ENCODE measurements around the gene MRPS15.
"Not testable (repeated sequence)": the region's sequence is repeated elsewhere in the genome, so short reads cannot be mapped to it uniquely, and the experiment has no call there.

MRPS15 gene

DNA sequence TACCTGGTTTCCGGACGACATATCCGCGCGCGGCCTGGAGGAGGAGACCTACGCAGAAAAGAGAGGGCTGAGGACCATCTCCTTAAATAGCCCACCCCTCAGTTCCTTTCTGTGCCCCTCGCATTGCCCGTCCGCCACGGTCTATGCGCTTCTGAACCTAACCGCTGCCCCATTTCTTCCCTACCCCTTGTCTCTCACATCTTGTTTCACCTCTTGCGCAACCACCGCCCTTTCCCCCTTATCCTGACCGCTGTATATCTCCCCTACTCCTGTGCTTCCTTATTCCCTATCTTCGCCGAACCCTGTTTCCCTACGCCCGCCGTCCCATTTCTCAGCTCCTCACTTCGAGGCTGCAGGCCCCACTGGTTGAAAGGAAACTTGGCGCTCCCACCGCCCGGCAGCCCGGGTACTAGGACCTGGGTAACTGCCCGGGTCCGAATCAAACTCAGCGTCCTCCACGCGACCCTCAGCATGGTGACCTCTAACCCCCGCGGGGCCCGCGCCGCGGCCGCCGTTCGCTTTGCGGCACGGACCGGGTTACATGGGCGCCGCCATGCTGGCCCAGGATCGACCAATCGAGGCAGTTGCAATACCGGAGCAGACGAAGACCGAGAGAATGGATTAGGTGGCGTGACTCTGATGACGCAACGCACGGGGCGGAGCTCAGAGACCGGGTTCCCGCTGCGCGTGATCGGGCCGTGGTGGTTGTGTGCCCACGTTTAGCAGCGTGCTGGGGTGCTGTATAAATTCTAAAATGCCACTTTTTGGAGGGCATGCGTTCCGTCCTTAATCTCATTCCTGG is at the start of gene MRPS15:
Gene MRPS15, minus strand, starts transcription at position 582 of the 802 bp plus-strand sequence. Its CDS starts 109 bp downstream, at position 473.
- DNase-seq = peak; percentile 97

GRCh38 chr1:36512842-36513241 is 48.7 kb upstream of the MRPS15 start:
- no peak for DNase-seq

GRCh38 chr1:36511804-36512798 is 47.9 kb upstream of the MRPS15 start:
- no peak for DNase-seq

DNA sequence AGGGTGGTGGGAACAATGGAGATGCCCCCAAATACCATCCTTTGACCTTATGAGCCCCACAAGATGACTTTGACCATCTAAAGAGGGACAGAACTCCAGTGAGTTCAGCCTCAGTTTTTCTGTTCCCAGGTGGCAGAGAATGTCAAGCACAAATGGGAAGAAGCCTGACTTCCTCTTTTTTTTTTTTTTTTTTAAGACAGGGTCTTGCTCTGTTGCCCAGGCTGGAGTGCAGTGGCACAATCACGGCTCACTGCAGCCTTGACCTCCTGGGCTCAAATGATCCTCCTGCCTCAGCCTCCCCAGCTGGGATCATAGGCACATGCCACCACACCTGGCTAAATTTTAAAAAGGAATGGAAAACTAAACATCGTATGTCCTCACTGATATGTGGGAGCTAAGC is 47.0 kb upstream of the MRPS15 start:
- not testable (repeated sequence) for DNase-seq

GRCh38 chr1:36510418-36510817 is 46.2 kb upstream of the MRPS15 start:
- DNase-seq = no peak

DNA sequence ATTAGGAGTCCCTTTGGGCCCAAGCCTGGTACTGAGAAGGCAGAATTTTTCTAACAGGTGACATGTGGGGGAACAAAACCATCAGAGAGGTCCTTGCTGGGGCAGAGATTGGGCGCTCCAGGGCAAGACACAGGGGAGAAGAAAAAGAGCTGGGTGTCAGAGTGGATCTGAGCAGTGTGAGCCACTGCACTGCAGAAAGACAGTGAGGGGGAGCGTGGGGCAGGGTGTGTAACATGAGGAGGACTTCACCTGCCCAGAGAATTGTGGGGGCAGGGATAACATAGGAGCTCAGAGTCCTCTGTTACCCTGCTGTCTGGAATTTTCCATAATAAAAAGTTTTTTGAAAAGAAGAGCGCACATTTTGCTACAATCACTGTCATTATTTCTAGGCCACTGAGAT is 44.1 kb upstream of the MRPS15 start:
- no peak for DNase-seq

GRCh38 chr1:36506276-36506920 is 42.2 kb upstream of the MRPS15 start:
- no peak for DNase-seq

DNA sequence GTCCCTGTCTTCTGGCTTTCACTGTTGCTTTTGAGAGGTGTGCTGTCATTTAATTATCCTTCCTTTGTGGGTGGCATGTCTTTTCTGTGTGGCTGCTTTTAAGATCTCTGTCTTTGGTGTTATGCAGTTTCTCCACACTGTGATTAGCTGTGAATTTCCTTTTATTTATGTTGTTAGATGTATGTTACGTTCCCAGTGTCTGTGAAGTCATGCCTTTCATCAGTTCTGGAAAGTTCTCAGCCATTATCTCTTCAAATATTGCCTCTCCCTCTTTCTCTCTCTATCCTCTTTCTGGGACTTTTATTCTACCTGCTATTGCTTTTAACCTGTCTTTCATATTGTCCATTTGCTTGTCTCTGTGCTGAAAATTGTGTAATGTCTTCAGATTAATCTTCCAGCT is 39.5 kb upstream of the MRPS15 start:
- DNase-seq = no peak

- no peak for DNase-seq
These were observed 39.0 kb upstream of the MRPS15 start for GRCh38 chr1:36503159-36503558.

DNA sequence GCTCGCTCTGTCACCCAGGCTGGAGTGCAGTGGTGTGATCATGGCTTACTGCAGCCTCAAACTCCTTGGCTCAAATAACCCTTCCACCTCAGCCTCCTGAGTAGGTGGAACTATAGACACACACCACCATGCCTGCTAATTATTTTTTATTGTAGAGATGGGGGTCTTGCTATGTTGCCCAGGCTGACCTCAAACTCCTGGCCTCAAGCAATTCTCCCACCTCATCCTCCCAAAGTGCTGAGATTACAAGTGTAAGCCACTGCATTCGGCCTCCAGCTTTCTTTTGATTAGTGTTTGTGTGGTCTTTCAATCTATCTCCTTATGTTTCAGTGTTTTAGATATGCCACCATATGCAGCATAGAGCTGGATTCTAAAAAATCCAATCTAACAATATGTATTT is 38.4 kb upstream of the MRPS15 start:
- DNase-seq = no peak

- not testable (repeated sequence) for DNase-seq
These were observed 37.7 kb upstream of the MRPS15 start for GRCh38 chr1:36501911-36502310.

GRCh38 chr1:36497207-36497606 is 33.0 kb upstream of the MRPS15 start:
- DNase-seq = no peak

DNA sequence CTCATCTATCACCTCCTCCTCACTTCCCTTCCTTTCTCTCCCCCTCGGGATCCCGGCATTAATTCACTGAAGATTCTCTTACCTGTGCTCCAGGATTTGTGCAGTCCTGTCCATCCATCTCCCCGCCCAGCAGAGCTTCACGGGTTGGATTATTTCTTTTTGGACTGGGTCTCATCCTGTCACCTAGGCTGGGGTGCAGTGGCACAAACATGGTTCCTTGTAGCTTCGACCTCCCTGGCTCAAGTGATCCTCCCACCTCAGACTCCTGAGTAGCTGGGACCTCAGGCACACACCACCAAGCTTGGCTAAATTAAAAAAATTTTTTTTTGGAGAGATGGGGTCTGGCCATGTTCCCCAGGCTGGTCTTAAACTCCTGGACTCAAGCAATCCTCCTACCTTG is 30.8 kb upstream of the MRPS15 start:
- no peak for DNase-seq

DNA sequence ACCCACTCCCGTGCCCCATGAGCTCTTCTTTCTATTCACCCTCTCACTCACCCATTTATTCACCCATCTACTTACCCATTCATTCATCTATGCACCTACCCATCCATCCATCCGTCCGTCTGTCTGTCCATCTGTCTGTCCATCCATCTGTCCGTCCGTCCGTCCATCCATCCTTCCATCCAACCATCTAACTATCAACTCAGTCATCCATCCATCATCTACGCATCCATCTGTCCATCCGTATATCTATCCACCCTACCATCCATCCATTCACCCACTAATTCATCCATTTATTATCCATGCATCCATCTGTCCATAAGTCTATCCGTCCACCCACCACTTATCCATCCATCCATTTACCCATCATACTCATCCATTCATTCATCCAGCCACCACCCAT is 29.3 kb upstream of the MRPS15 start:
- DNase-seq = no peak

DNA sequence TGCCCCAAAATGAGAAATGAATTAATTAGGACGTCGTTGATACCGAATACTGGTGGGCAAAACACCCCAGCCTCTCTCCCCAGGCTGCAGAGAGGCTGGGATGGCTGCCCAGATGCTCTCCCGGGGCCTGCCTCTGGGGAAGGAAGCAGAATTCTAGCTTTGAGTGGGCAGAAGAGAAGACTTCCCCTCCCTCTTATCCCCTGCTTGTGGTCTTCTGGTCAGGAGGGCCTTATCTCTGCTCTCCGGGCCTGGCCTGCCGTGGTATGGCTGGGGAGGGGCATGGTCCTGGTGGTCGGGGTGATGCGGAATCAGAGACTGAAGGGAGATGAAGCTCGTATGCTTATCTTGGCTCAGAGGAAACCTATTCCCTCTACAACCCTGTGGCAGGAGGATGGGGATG is 28.3 kb upstream of the MRPS15 start:
- DNase-seq = no peak

- DNase-seq = not testable (repeated sequence)
These were observed 25.3 kb upstream of the MRPS15 start for GRCh38 chr1:36489258-36490051.

- no peak for DNase-seq
These were observed 23.7 kb upstream of the MRPS15 start for GRCh38 chr1:36487906-36488305.

GRCh38 chr1:36487336-36487725 is 23.1 kb upstream of the MRPS15 start:
- not testable (repeated sequence) for DNase-seq

DNA sequence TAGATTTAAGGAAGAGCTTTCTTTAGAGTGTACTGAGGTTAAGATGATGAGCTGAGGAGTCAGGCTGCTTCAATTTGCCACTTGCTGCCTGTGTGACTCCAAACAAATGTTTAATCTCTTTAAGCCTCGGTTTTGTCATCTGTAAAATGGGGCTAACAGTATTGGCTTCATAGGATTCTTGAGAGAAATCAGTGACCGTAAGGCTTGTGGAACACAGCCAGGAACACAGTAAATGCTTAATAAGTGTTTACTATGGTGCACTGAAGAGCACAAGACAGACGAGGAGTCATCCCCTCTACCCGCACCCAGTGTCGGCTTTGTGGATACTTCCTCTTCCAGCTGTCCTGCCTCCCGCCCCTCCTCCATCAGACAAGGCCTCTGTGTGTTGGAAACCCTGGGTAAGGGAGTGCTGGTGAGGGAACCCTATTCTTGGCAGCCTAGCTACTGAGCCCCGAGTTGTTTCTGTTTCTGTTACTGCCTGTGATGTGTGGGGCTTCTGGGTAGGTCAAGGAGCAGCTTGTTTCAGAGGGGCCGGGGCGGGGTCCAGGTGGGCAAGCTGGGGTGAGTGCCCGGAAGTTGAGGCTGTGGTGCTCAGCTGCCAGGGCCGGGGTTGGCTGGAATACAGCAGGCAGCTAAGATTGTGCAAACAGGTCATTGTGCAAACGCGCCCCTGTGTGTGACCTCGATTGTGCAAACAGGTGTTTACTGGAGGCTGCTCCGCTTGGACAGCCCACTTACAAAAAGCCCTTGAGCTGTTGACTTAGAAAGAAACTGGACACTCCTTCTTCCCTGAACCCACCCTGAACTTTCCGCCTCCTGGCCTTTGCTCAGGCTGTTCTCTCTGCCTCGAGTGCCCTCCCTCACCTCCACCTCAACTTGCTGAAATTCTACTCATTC is 22.5 kb upstream of the MRPS15 start:
- DNase-seq = no peak

- DNase-seq = no peak
These were observed 21.9 kb upstream of the MRPS15 start for GRCh38 chr1:36486093-36486438.

GRCh38 chr1:36484099-36484498 is 19.9 kb upstream of the MRPS15 start:
- no peak for DNase-seq
